ENCODE data around the gene RNF168.
"Not testable (repeated sequence)": the region's sequence is repeated elsewhere in the genome, so short reads cannot be mapped to it uniquely, and the experiment has no call there.

RNF168 gene

DNA sequence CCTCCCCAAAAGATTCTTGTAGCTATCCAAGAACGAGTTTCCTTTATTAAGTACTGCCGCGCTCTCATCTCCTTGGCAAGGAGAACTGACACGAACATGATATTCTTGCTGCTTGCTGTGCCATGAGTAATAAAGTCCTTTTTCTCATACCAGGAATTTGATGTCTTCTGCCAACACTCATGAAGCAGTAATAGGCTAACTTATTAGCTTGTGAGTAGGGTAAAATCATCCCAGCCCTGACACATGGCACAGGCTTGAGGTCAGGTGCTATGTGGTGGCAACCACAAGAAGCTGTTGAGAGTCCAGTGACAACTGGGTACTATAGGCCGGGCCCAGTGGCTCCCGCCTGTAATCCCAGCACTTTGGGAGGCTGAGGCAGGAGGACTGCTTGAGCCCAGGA, 48.6 kb downstream of the RNF168 start:
- Histone ChIP-seq H3K27me3 (ENCODE audit: insufficient read depth, poor library complexity, severe bottlenecking) (no peaks in the 10 kb centered on the region), H3K36me3 (ENCODE audit: low read depth) (no peaks in the 10 kb centered on the region), H3K27ac (ENCODE audit: poor library complexity, severe bottlenecking) (no peak overlapping the region), H3K4me3 (ENCODE audit: severe bottlenecking) (no peak overlapping the region), H3K9me3 (ENCODE audit: severe bottlenecking) (no peaks in the 10 kb centered on the region), H3K4me1 (ENCODE audit: insufficient read depth, poor library complexity, severe bottlenecking) (no peaks in the 10 kb centered on the region)
- no peak for DNase-seq (ENCODE audit: low spot score)
- ATAC-seq (ENCODE audit: low read depth): no peak
- TF ChIP-seq CTCF (IDR thresholded peaks at IDR 0.05; ENCODE audit: poor library complexity, severe bottlenecking): no peak

DNA sequence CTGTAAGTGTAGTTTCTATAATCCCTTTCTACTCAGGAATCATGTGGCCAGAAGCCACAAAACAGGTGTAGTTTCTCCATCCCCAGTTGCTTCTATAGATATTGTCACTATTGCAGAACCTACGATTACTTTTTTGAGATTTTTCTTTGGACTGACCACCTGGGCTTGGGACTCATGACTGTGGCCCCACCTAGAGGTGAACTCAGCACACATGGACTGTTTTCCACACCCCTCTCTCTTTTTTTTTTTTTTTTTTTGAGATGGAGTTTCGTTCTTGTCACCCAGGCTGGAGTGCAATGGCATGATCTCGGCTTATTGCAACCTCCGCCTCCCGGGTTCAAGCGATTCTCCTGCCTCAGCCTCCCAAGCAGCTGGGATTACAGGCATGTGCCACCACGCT, 58.2 kb downstream of the RNF168 start:
- not testable (repeated sequence) for H3K36me3 ChIP-seq (ENCODE audit: low read depth); H3K4me1 ChIP-seq (ENCODE audit: insufficient read depth, poor library complexity, severe bottlenecking); H3K9me3 ChIP-seq (ENCODE audit: severe bottlenecking); ATAC-seq (ENCODE audit: low read depth); DNase-seq (ENCODE audit: low spot score); H3K4me3 ChIP-seq (ENCODE audit: severe bottlenecking); H3K27me3 ChIP-seq (ENCODE audit: insufficient read depth, poor library complexity, severe bottlenecking); H3K27ac ChIP-seq (ENCODE audit: poor library complexity, severe bottlenecking)
- TF ChIP-seq CTCF (IDR thresholded peaks at IDR 0.05; ENCODE audit: poor library complexity, severe bottlenecking): peak; percentile 25

GRCh38 chr3:196444500-196444894, 59.1 kb downstream of the RNF168 start:
- TF ChIP-seq CTCF (IDR thresholded peaks at IDR 0.05; ENCODE audit: poor library complexity, severe bottlenecking): no peak
- Histone ChIP-seq H3K27ac (ENCODE audit: poor library complexity, severe bottlenecking) (no peak overlapping the region), H3K4me3 (ENCODE audit: severe bottlenecking) (no peak overlapping the region), H3K4me1 (ENCODE audit: insufficient read depth, poor library complexity, severe bottlenecking) (no peaks in the 10 kb centered on the region), H3K36me3 (ENCODE audit: low read depth) (no peaks in the 10 kb centered on the region), H3K9me3 (ENCODE audit: severe bottlenecking) (no peaks in the 10 kb centered on the region), H3K27me3 (ENCODE audit: insufficient read depth, poor library complexity, severe bottlenecking) (no peaks in the 10 kb centered on the region)
- DNase-seq (ENCODE audit: low spot score) (no peak), ATAC-seq (ENCODE audit: low read depth) (no peak)

- H3K27ac ChIP-seq (ENCODE audit: poor library complexity, severe bottlenecking): no peak overlapping the region
These were observed 62.9 kb downstream of the RNF168 start for GRCh38 chr3:196440696-196441095.

More at GRCh38 chr3:196440696-196441095, 62.9 kb downstream of the RNF168 start:
- no peak overlapping the region for H3K4me3 ChIP-seq (ENCODE audit: severe bottlenecking)
- H3K9me3 ChIP-seq (ENCODE audit: severe bottlenecking): no peaks in the 10 kb centered on the region
- no peaks in the 10 kb centered on the region for H3K27me3 ChIP-seq (ENCODE audit: insufficient read depth, poor library complexity, severe bottlenecking)
- no peaks in the 10 kb centered on the region for H3K4me1 ChIP-seq (ENCODE audit: insufficient read depth, poor library complexity, severe bottlenecking)
- ATAC-seq (ENCODE audit: low read depth) (0 out of 3 replicates have a peak, but pooled peaks have one; percentile 17), DNase-seq (ENCODE audit: low spot score) (no peak)
- H3K36me3 ChIP-seq (ENCODE audit: low read depth): no peaks in the 10 kb centered on the region
- no peak for TF ChIP-seq CTCF (IDR thresholded peaks at IDR 0.05; ENCODE audit: poor library complexity, severe bottlenecking)
